GM21526 (cell line): ENCODE data around the gene SUSD2.
"Not testable (repeated sequence)": the region's sequence is repeated elsewhere in the genome, so short reads cannot be mapped to it uniquely, and the experiment has no call there.

Experiments
- ATAC-seq: cut with Tn5 transposase; IDR thresholded peaks from one replicate; pipeline ENCODE4 v1.9.1; 2021; ENCODE audit warnings: moderate library complexity; ENCODE audit not compliant: unreplicated experiment, low FRiP score

Gene SUSD2

GRCh38 chr22:24209016-24209415 is 27.7 kb downstream of the SUSD2 start:
- no peak for ATAC-seq

- no peak for ATAC-seq
Measured at GRCh38 chr22:24209687-24210086, 28.4 kb downstream of the SUSD2 start.

- not testable (repeated sequence) for ATAC-seq
Measured at GRCh38 chr22:24210409-24210808, 29.1 kb downstream of the SUSD2 start.

GRCh38 chr22:24211716-24212115 is 30.4 kb downstream of the SUSD2 start:
- not testable (repeated sequence) for ATAC-seq

- ATAC-seq = not testable (repeated sequence)
Measured at GRCh38 chr22:24213111-24213510, 31.8 kb downstream of the SUSD2 start.

GRCh38 chr22:24214467-24215285 is 33.4 kb downstream of the SUSD2 start:
- no peak for ATAC-seq

GRCh38 chr22:24216541-24217209 is 35.4 kb downstream of the SUSD2 start:
- no peak for ATAC-seq

- no peak for ATAC-seq
Measured at GRCh38 chr22:24217384-24217783, 36.1 kb downstream of the SUSD2 start.

GRCh38 chr22:24219750-24220149 is 38.5 kb downstream of the SUSD2 start:
- no peak for ATAC-seq

GRCh38 chr22:24224468-24224867 is 43.2 kb downstream of the SUSD2 start:
- ATAC-seq = no peak

GRCh38 chr22:24225044-24225601 is 43.8 kb downstream of the SUSD2 start:
- no peak for ATAC-seq

GRCh38 chr22:24225951-24226350 is 44.7 kb downstream of the SUSD2 start:
- no peak for ATAC-seq

- no peak for ATAC-seq
Measured at GRCh38 chr22:24230911-24231656, 49.8 kb downstream of the SUSD2 start.

GRCh38 chr22:24231706-24232105 is 50.4 kb downstream of the SUSD2 start:
- no peak for ATAC-seq

GRCh38 chr22:24232124-24232523 is 50.8 kb downstream of the SUSD2 start:
- ATAC-seq = no peak

- ATAC-seq = no peak
Measured at GRCh38 chr22:24232725-24233124, 51.4 kb downstream of the SUSD2 start.

GRCh38 chr22:24233235-24233634 is 51.9 kb downstream of the SUSD2 start:
- ATAC-seq = no peak

- no peak for ATAC-seq
Measured at GRCh38 chr22:24233816-24234215, 52.5 kb downstream of the SUSD2 start.

- ATAC-seq = no peak
Measured at GRCh38 chr22:24235315-24235714, 54.0 kb downstream of the SUSD2 start.

- no peak for ATAC-seq
Measured at GRCh38 chr22:24236656-24237055, 55.4 kb downstream of the SUSD2 start.
